Ishikawa (cell line): ENCODE data around the gene KCNQ1OT1.

Experiments used
- CEBPB ChIP-seq: IDR thresholded peaks from 2 replicates; pipeline ENCODE4 v1.6.1; 2012
- CREB1 ChIP-seq: IDR thresholded peaks from 2 replicates; pipeline ENCODE4 v1.6.1; 2012; ENCODE audit warnings: low read depth
- EGR1 ChIP-seq: IDR thresholded peaks from 2 replicates; pipeline ENCODE4 v1.6.1; 2012
- EP300 ChIP-seq: IDR thresholded peaks from 2 replicates; pipeline ENCODE4 v1.6.1; 2012; ENCODE audit warnings: borderline replicate concordance
- FOXM1 ChIP-seq: IDR thresholded peaks from 2 replicates; pipeline ENCODE4 v1.6.1; 2012; ENCODE audit warnings: low read depth, borderline replicate concordance
- MAX ChIP-seq: IDR thresholded peaks from 2 replicates; pipeline ENCODE4 v1.6.1; 2012
- NFIC ChIP-seq: IDR thresholded peaks from 2 replicates; pipeline ENCODE4 v1.6.1; 2012
- RAD21 ChIP-seq: IDR thresholded peaks from 2 replicates; pipeline ENCODE4 v1.6.1; 2012; ENCODE audit warnings: low read depth
- TAF1 ChIP-seq: IDR thresholded peaks from 2 replicates; pipeline ENCODE4 v1.6.1; 2012; ENCODE audit warnings: low read depth, mild to moderate bottlenecking
- TCF12 ChIP-seq: IDR thresholded peaks from 2 replicates; pipeline ENCODE4 v1.6.1; 2012; ENCODE audit warnings: low read depth
- TEAD4 ChIP-seq: IDR thresholded peaks from 2 replicates; pipeline ENCODE4 v1.6.1; 2012
- YY1 ChIP-seq: IDR thresholded peaks from 2 replicates; pipeline ENCODE4 v1.6.1; 2012; ENCODE audit warnings: low read depth
- ZBTB7A ChIP-seq: IDR thresholded peaks from 2 replicates; pipeline ENCODE4 v1.6.1; 2012; ENCODE audit warnings: low read depth
- TF ChIP-seq, protein P1 (sequence below): IDR thresholded peaks from 2 replicates; pipeline ENCODE4 v1.6.1; 2012; ENCODE audit warnings: low read depth, mild to moderate bottlenecking
- TF ChIP-seq, protein P2 (sequence below): IDR thresholded peaks from 2 replicates; pipeline ENCODE4 v1.6.1; 2012

Gene KCNQ1OT1

DNA sequence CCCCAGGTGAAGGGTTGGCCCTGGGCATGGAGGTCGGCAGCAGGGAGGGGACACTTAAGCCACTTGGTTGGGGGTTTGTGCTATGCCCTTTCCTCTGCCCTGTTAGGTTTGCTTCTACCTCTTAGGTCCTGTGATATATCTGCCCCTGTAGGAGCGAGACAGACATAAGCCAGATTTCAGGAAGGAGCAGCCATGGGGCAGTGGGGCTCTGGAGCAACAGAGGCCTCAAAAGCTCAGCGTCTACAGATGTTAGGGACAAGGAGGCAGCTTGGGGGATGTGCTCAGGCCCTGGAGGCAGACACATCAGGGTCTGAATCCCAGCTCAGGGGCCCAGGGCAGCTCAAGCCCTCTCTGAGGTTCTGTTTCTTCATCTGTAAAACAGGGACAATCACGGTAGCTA is 27.2 kb upstream of the KCNQ1OT1 start:
- TF ChIP-seq, protein P1, sequence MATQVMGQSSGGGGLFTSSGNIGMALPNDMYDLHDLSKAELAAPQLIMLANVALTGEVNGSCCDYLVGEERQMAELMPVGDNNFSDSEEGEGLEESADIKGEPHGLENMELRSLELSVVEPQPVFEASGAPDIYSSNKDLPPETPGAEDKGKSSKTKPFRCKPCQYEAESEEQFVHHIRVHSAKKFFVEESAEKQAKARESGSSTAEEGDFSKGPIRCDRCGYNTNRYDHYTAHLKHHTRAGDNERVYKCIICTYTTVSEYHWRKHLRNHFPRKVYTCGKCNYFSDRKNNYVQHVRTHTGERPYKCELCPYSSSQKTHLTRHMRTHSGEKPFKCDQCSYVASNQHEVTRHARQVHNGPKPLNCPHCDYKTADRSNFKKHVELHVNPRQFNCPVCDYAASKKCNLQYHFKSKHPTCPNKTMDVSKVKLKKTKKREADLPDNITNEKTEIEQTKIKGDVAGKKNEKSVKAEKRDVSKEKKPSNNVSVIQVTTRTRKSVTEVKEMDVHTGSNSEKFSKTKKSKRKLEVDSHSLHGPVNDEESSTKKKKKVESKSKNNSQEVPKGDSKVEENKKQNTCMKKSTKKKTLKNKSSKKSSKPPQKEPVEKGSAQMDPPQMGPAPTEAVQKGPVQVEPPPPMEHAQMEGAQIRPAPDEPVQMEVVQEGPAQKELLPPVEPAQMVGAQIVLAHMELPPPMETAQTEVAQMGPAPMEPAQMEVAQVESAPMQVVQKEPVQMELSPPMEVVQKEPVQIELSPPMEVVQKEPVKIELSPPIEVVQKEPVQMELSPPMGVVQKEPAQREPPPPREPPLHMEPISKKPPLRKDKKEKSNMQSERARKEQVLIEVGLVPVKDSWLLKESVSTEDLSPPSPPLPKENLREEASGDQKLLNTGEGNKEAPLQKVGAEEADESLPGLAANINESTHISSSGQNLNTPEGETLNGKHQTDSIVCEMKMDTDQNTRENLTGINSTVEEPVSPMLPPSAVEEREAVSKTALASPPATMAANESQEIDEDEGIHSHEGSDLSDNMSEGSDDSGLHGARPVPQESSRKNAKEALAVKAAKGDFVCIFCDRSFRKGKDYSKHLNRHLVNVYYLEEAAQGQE = no peak
- TF ChIP-seq CREB1 (no peak), YY1 (no peak), EP300 (no peak), FOXM1 (no peak), RAD21 (no peak), MAX (no peak), CEBPB (no peak), TAF1 (no peak), TCF12 (no peak), EGR1 (no peak), NFIC (no peak)
- TF ChIP-seq, protein P2, sequence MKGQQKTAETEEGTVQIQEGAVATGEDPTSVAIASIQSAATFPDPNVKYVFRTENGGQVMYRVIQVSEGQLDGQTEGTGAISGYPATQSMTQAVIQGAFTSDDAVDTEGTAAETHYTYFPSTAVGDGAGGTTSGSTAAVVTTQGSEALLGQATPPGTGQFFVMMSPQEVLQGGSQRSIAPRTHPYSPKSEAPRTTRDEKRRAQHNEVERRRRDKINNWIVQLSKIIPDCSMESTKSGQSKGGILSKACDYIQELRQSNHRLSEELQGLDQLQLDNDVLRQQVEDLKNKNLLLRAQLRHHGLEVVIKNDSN = no peak

DNA sequence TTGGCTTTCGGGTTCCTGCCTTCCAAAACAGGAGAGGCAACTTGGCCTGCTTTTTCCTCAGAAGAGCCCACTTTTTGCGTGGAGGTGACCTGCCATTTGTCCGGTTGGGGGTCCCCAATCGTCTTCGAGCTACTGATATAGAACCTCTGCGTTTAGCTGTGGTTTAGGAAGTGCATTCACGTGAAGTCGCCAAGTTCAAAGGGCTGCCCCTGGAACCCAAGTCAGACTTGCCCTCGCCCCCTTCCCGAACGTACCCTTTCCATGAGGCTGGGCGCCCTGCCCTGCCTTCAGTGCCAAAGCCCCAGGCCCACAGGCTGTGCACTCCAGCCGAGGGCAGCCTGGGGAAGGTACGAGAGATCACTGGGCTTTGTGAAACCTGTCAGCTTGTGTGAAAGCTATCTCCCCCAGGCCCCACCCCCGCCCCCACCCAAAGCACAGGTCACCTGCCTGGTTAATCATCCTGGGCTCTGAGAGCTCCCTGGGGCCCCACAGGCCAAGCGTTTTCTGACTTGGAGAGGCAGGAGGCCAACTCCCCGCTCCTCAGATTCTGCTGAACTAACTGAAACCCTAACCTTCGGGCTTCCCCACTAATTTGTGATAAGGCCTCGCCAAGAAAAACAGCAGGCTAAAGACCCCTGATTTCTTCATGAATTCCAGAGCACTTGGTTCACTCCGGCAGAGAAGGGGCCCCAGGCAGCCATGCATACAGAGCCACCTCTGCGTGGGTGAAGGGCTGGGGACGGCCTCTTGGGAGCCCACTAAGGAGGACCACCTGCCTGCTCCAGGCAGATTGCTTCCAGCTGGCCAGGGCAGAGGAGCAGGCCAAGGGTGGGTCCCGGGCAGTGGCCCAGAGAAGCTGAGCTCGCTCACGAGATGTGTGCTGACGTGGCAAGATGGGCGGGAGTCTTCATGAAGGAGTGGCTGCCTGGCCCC is 25.8 kb upstream of the KCNQ1OT1 start:
- TF ChIP-seq EGR1 (no peak), FOXM1 (no peak), CREB1 (no peak), TAF1 (no peak), EP300 (no peak)
- TF ChIP-seq, protein P1 = no peak

DNA sequence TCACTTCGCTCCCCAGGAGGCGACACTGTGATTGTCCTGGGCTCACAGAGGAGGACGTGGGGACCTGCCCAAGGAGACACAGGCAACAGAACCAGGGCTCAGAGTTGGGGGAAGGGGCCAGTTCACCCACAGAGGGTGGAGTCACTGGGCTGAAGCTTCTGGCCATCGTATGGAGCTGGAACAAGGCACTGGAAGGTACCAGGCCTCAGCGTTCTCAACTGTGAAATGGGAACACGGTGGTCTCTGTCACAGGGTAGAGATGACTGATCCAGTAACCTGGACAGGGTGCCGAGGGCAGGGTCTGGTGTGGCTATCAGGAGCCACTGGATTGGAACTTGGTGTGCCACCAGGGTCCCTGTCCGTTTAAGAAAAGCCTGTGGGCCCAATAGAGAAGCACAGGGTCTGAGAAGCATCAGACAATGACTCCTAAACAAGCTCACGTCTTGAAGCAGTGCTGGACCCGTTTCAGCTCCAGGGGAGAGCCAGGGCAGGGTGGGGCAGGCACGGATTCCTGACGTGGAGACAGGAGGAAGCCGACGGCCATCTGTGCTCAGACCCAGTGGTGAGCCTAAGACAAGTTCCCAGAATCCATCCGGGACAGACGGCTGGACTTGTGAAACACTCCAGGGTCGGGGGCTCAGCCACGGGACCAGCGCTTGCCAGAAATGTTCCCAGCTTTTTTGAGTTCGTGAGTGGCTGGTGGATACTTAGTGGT is 25.0 kb upstream of the KCNQ1OT1 start:
- TF ChIP-seq TAF1 (no peak), NFIC (no peak), YY1 (no peak), TCF12 (no peak), EGR1 (no peak), ZBTB7A (no peak), TEAD4 (no peak), RAD21 (no peak), EP300 (no peak), MAX (no peak), FOXM1 (no peak), CREB1 (no peak), CEBPB (no peak)
- TF ChIP-seq, protein P2 = no peak
- TF ChIP-seq, protein P1 = no peak

GRCh38 chr11:2724104-2724503 is 24.3 kb upstream of the KCNQ1OT1 start:
- TF ChIP-seq EGR1 (no peak), NFIC (no peak), TEAD4 (no peak), MAX (no peak), TAF1 (no peak), TCF12 (no peak), CREB1 (no peak), ZBTB7A (no peak), RAD21 (no peak), FOXM1 (no peak), YY1 (no peak), EP300 (no peak), CEBPB (no peak)
- TF ChIP-seq, protein P1 = no peak
- TF ChIP-seq, protein P2 = no peak
